K562 (cell line): ENCODE results near the gene KRTAP12-2. TPM values are rescaled to one million over a fixed set of nuclear protein-coding genes. Genes with fewer than 3 reads are reported as not detected.

Experiments used
- ZNF146 ChIP-seq: IDR thresholded peaks from one replicate; pipeline ENCODE4 v1.6.1; 2018; ENCODE audit warnings: missing compliant biosample characterization; ENCODE audit not compliant: unreplicated experiment
- ZNF699 ChIP-seq: fragments of 250-450 bp; sonication (Bioruptor Pico); IDR thresholded peaks from 2 replicates; pipeline ENCODE4 v1.8.0; 2021; ENCODE audit warnings: mild to moderate bottlenecking, moderate library complexity; ENCODE audit not compliant: insufficient replicate concordance
- polyA plus RNA-seq, 8 experiments: library from polyadenylated mRNA; depleted of rRNA in 4 of 8; stranded (reverse) in 5 of 8; unstranded in 3 of 8; fragments of >200 nt; fragmentation: Nextera tagmentation in 2 of 8; fragmentation: Illumina TruSeq in 1 of 8; extraction: Ambion mirVana in 2 of 8; extraction: Trizol in 1 of 8; gene quantifications; 2 replicates each; pipeline versions ENCODE4 v1.2.1 to v1.2.3, GENCODE V29; 2011 to 2014; ENCODE audit warnings: inconsistent platforms in 1 of 8, missing spikeins in 1 of 8
- total RNA-seq, 7 experiments: library from RNA; depleted of rRNA in 6 of 7; stranded (reverse); fragments of >200 nt in 6 of 7; fragmentation: Illumina TruSeq in 2 of 7; extraction: Trizol in 2 of 7; gene quantifications; 2 replicates each; pipeline versions ENCODE4 v1.2.1 to v1.2.3, GENCODE V29; 2011 to 2021; ENCODE audit warnings: low replicate concordance in 1 of 7
- TF ChIP-seq, protein P1 (sequence below): fragments of 200-600 bp; sonication (generic); IDR thresholded peaks from one replicate; pipeline ENCODE4 v1.6.1; 2012; ENCODE audit warnings: mild to moderate bottlenecking, low read depth, low read length, inconsistent platforms

Gene KRTAP12-2
- total and polyA plus RNA-seq, 9 of the 15 experiments (the other 6 are each of a cell fraction or from before 2014, with no cell fraction given) = not detected

GRCh38 chr21:44699502-44700001 lies 32.8 kb upstream of the KRTAP12-2 start (continued):
- TF ChIP-seq, protein P1, sequence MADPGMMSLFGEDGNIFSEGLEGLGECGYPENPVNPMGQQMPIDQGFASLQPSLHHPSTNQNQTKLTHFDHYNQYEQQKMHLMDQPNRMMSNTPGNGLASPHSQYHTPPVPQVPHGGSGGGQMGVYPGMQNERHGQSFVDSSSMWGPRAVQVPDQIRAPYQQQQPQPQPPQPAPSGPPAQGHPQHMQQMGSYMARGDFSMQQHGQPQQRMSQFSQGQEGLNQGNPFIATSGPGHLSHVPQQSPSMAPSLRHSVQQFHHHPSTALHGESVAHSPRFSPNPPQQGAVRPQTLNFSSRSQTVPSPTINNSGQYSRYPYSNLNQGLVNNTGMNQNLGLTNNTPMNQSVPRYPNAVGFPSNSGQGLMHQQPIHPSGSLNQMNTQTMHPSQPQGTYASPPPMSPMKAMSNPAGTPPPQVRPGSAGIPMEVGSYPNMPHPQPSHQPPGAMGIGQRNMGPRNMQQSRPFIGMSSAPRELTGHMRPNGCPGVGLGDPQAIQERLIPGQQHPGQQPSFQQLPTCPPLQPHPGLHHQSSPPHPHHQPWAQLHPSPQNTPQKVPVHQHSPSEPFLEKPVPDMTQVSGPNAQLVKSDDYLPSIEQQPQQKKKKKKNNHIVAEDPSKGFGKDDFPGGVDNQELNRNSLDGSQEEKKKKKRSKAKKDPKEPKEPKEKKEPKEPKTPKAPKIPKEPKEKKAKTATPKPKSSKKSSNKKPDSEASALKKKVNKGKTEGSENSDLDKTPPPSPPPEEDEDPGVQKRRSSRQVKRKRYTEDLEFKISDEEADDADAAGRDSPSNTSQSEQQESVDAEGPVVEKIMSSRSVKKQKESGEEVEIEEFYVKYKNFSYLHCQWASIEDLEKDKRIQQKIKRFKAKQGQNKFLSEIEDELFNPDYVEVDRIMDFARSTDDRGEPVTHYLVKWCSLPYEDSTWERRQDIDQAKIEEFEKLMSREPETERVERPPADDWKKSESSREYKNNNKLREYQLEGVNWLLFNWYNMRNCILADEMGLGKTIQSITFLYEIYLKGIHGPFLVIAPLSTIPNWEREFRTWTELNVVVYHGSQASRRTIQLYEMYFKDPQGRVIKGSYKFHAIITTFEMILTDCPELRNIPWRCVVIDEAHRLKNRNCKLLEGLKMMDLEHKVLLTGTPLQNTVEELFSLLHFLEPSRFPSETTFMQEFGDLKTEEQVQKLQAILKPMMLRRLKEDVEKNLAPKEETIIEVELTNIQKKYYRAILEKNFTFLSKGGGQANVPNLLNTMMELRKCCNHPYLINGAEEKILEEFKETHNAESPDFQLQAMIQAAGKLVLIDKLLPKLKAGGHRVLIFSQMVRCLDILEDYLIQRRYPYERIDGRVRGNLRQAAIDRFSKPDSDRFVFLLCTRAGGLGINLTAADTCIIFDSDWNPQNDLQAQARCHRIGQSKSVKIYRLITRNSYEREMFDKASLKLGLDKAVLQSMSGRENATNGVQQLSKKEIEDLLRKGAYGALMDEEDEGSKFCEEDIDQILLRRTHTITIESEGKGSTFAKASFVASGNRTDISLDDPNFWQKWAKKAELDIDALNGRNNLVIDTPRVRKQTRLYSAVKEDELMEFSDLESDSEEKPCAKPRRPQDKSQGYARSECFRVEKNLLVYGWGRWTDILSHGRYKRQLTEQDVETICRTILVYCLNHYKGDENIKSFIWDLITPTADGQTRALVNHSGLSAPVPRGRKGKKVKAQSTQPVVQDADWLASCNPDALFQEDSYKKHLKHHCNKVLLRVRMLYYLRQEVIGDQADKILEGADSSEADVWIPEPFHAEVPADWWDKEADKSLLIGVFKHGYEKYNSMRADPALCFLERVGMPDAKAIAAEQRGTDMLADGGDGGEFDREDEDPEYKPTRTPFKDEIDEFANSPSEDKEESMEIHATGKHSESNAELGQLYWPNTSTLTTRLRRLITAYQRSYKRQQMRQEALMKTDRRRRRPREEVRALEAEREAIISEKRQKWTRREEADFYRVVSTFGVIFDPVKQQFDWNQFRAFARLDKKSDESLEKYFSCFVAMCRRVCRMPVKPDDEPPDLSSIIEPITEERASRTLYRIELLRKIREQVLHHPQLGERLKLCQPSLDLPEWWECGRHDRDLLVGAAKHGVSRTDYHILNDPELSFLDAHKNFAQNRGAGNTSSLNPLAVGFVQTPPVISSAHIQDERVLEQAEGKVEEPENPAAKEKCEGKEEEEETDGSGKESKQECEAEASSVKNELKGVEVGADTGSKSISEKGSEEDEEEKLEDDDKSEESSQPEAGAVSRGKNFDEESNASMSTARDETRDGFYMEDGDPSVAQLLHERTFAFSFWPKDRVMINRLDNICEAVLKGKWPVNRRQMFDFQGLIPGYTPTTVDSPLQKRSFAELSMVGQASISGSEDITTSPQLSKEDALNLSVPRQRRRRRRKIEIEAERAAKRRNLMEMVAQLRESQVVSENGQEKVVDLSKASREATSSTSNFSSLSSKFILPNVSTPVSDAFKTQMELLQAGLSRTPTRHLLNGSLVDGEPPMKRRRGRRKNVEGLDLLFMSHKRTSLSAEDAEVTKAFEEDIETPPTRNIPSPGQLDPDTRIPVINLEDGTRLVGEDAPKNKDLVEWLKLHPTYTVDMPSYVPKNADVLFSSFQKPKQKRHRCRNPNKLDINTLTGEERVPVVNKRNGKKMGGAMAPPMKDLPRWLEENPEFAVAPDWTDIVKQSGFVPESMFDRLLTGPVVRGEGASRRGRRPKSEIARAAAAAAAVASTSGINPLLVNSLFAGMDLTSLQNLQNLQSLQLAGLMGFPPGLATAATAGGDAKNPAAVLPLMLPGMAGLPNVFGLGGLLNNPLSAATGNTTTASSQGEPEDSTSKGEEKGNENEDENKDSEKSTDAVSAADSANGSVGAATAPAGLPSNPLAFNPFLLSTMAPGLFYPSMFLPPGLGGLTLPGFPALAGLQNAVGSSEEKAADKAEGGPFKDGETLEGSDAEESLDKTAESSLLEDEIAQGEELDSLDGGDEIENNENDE = no peak
- no peak for TF ChIP-seq ZNF146 (CRISPR knock-in tag)
- no peak for TF ChIP-seq ZNF699 (CRISPR knock-in tag)
- TF ChIP-seq, all 486 proteins: peak for 0
